HL-60 (cell line): ENCODE measurements around the gene KCTD8.
"Not testable (repeated sequence)": the region's sequence is repeated elsewhere in the genome, so short reads cannot be mapped to it uniquely, and the experiment has no call there.

Source experiments
- DNase-seq, 2 experiments: peaks; one replicate each; pipeline ENCODE4 v3.0.0-alpha.2; 2010 to 2020; ENCODE audit warnings: low read depth in 1 of 2, low spot score in 1 of 2
- H3K27ac ChIP-seq: fragments of 250-450 bp; sonication (Bioruptor Pico); replicated peaks from 2 replicates; pipeline ENCODE4 v1.5.1; 2020; ENCODE audit warnings: mild to moderate bottlenecking, moderate library complexity
- H3K27me3 ChIP-seq: fragments of 250-450 bp; sonication (Bioruptor Pico); 2 replicates; pipeline ENCODE4 v1.5.1; 2021; ENCODE audit warnings: mild to moderate bottlenecking, moderate library complexity; ENCODE audit not compliant: insufficient read depth, poor library complexity, severe bottlenecking
- H3K4me3 ChIP-seq: replicated peaks from 2 replicates; pipeline ENCODE4 v1.5.1; 2011; ENCODE audit warnings: mild to moderate bottlenecking, control low read depth, low read length; ENCODE audit not compliant: insufficient read depth
- CTCF ChIP-seq: IDR thresholded peaks from one replicate; pipeline ENCODE4 v1.5.1; 2011; ENCODE audit warnings: low read length, control low read depth, inconsistent platforms; ENCODE audit not compliant: insufficient read depth
- GABPA ChIP-seq: IDR thresholded peaks from 2 replicates; pipeline ENCODE4 v1.6.1; 2012; ENCODE audit warnings: low read depth
- POLR2AphosphoS5 ChIP-seq: IDR thresholded peaks from 2 replicates; pipeline ENCODE4 v1.6.1; 2012; ENCODE audit warnings: low read depth
- REST ChIP-seq: IDR thresholded peaks from 2 replicates; pipeline ENCODE4 v1.6.1; 2012; ENCODE audit warnings: low read depth; ENCODE audit not compliant: insufficient replicate concordance
- SPI1 ChIP-seq: IDR thresholded peaks from 2 replicates; pipeline ENCODE4 v1.6.1; 2012; ENCODE audit warnings: low read depth, mild to moderate bottlenecking, borderline replicate concordance

KCTD8 gene

GRCh38 chr4:44186850-44187246 lies 261.8 kb downstream of the KCTD8 start:
- H3K27me3 ChIP-seq, result no peaks in the 10 kb centered on the region
- no peak overlapping the region for H3K4me3 ChIP-seq
- no peak overlapping the region for H3K27ac ChIP-seq
- TF ChIP-seq POLR2AphosphoS5, result no peak
- no peak for TF ChIP-seq REST
- no peak for TF ChIP-seq SPI1
- TF ChIP-seq GABPA, result no peak
- no peak for TF ChIP-seq CTCF
- no peak for DNase-seq

- DNase-seq, result no peak
- Histone ChIP-seq H3K4me3 (no peak overlapping the region), H3K27me3 (no peaks in the 10 kb centered on the region), H3K27ac (no peak overlapping the region)
- no peak for TF ChIP-seq CTCF
- TF ChIP-seq POLR2AphosphoS5, result no peak
Measured at GRCh38 chr4:44186096-44186849, 262.3 kb downstream of the KCTD8 start.

- not testable (repeated sequence) for H3K4me3 ChIP-seq, DNase-seq, H3K27ac ChIP-seq, H3K27me3 ChIP-seq
Measured at GRCh38 chr4:44181491-44182349, 266.9 kb downstream of the KCTD8 start.

- not testable (repeated sequence) for H3K27ac ChIP-seq, H3K4me3 ChIP-seq, DNase-seq
Measured at GRCh38 chr4:44167766-44168165, 280.8 kb downstream of the KCTD8 start.

GRCh38 chr4:44165938-44166337 lies 282.7 kb downstream of the KCTD8 start:
- DNase-seq, result no peak
- no peak overlapping the region for H3K27ac ChIP-seq
- TF ChIP-seq POLR2AphosphoS5 (no peak), CTCF (no peak), GABPA (no peak), SPI1 (no peak), REST (no peak)
- H3K4me3 ChIP-seq, result no peak overlapping the region
- H3K27me3 ChIP-seq, result no peaks in the 10 kb centered on the region

More at GRCh38 chr4:44167766-44168165, 280.8 kb downstream of the KCTD8 start:
- not testable (repeated sequence) for H3K27me3 ChIP-seq
